ENCODE data around the gene ZC3H7A.

ZC3H7A gene

GRCh38 chr16:11716336-11716735 is 80.7 kb downstream of the ZC3H7A start:
- H3K27ac ChIP-seq: no peak overlapping the region
- TF ChIP-seq CTCF (IDR thresholded peaks at IDR 0.05): no peak
- H3K4me3 ChIP-seq: no peak overlapping the region
- no peak for DNase-seq (ENCODE audit: low spot score)

GRCh38 chr16:11715246-11715947 is 81.7 kb downstream of the ZC3H7A start:
- Histone ChIP-seq H3K27ac (no peak overlapping the region), H3K4me3 (no peak overlapping the region)
- no peak for TF ChIP-seq CTCF (IDR thresholded peaks at IDR 0.05)
- no peak for DNase-seq (ENCODE audit: low spot score)

GRCh38 chr16:11712122-11712521 is 84.9 kb downstream of the ZC3H7A start:
- no peak for DNase-seq (ENCODE audit: low spot score)
- TF ChIP-seq CTCF (IDR thresholded peaks at IDR 0.05): no peak
- Histone ChIP-seq H3K27ac (no peak overlapping the region), H3K4me3 (no peak overlapping the region)

- no peak for DNase-seq (ENCODE audit: low spot score)
- no peak overlapping the region for H3K27ac ChIP-seq
- no peak for TF ChIP-seq CTCF (IDR thresholded peaks at IDR 0.05)
- no peak overlapping the region for H3K4me3 ChIP-seq
These were observed 85.4 kb downstream of the ZC3H7A start for GRCh38 chr16:11711662-11712061.

GRCh38 chr16:11708421-11708820 is 88.6 kb downstream of the ZC3H7A start:
- TF ChIP-seq CTCF (IDR thresholded peaks at IDR 0.05): no peak
- no peak overlapping the region for H3K27ac ChIP-seq
- no peak for DNase-seq (ENCODE audit: low spot score)
- H3K4me3 ChIP-seq: no peak overlapping the region

GRCh38 chr16:11707679-11708197 is 89.3 kb downstream of the ZC3H7A start:
- TF ChIP-seq CTCF (IDR thresholded peaks at IDR 0.05): no peak
- peak; percentile 22 for DNase-seq (ENCODE audit: low spot score)
- no peak overlapping the region for H3K27ac ChIP-seq
- no peak overlapping the region for H3K4me3 ChIP-seq

- no peak for TF ChIP-seq CTCF (IDR thresholded peaks at IDR 0.05)
- H3K4me3 ChIP-seq: no peak overlapping the region
- no peak overlapping the region for H3K27ac ChIP-seq
- peak; percentile 62 for DNase-seq (ENCODE audit: low spot score)
These were observed 90.8 kb downstream of the ZC3H7A start for GRCh38 chr16:11706180-11706742.
